HepG2 (cell line): Measurements from ENCODE around the gene PNPLA2.

Source experiments
- EZH2 ChIP-seq: conservative IDR thresholded peaks from 2 replicates; pipeline ENCODE4 v1.6.1; 2012; ENCODE audit warnings: mild to moderate bottlenecking, low read depth, low read length, moderate library complexity
- HOXA9 ChIP-seq: sonication (generic); formaldehyde crosslinking; IDR thresholded peaks from 2 replicates; pipeline ENCODE4 v1.8.1; 2022; ENCODE audit warnings: missing genetic modification reagents, mild to moderate bottlenecking, moderate library complexity, borderline replicate concordance
- KAT7 ChIP-seq: IDR thresholded peaks from 2 replicates; pipeline ENCODE4 v1.6.1; 2018; ENCODE audit warnings: borderline replicate concordance, missing compliant biosample characterization
- POLR2A ChIP-seq, 2 experiments: IDR thresholded peaks; 2 replicates each; pipeline ENCODE4 v1.6.1; 2011; ENCODE audit warnings: low read depth in 2 of 2, low read length in 2 of 2, mild to moderate bottlenecking in 1 of 2, moderate library complexity in 1 of 2; ENCODE audit not compliant: insufficient read depth in 1 of 2
- POLR2AphosphoS5 ChIP-seq: IDR thresholded peaks from 2 replicates; pipeline ENCODE4 v1.6.1; 2012; ENCODE audit warnings: low read depth, low read length
- SP2 ChIP-seq: sonication (generic); formaldehyde crosslinking; IDR thresholded peaks from 2 replicates; pipeline ENCODE4 v1.5.1; 2020; ENCODE audit warnings: mild to moderate bottlenecking, missing genetic modification reagents
- ZNF160 ChIP-seq: sonication (generic); formaldehyde crosslinking; IDR thresholded peaks from 2 replicates; pipeline ENCODE4 v1.8.0; 2022; ENCODE audit warnings: mild to moderate bottlenecking, inconsistent platforms, missing genetic modification reagents
- ZNF713 ChIP-seq: sonication (generic); formaldehyde crosslinking; IDR thresholded peaks from 2 replicates; pipeline ENCODE4 v1.4.0; 2020; ENCODE audit warnings: mild to moderate bottlenecking, missing genetic modification reagents
- TF ChIP-seq, protein P1 (sequence below): sonication (generic); formaldehyde crosslinking; IDR thresholded peaks from 2 replicates; pipeline ENCODE4 v1.5.0; 2020; ENCODE audit warnings: mild to moderate bottlenecking, missing genetic modification reagents, moderate library complexity
- TF ChIP-seq, protein P2 (sequence below): sonication (generic); formaldehyde crosslinking; IDR thresholded peaks from 2 replicates; pipeline ENCODE4 v1.4.0; 2020; ENCODE audit warnings: missing genetic modification reagents

DNA sequence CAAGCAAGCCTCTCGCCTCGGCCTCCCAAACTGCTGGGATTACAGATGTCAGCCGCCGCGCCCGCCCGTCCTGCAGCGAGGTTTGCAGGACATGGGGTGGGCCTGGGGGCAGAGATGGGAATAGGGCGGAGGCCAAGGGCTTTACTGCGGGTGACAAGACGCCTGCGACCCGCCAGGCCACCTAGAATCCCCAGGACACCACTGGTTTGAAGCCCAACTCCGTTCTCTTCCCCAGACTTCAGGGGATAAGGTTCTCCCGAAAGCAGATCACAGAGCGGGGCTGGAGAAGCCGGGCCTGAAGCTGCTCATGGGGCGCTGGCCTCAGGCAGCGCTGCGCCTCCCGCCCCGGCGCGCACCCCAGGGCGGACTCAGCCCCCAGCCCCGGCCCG is 23.3 kb downstream of the PNPLA2 start:
- TF ChIP-seq SP2 (CRISPR knock-in tag) (no peak), ZNF160 (CRISPR knock-in tag) (0 out of 2 replicates have a peak, but pooled peaks have one; percentile 30), HOXA9 (no peak), POLR2A (IDR thresholded peaks at IDR 0.05; ENCODE audit: insufficient read depth in 1 of 2, low read depth in 2 of 2, low read length in 2 of 2) (no peak), POLR2AphosphoS5 (no peak), KAT7 (CRISPR knock-in tag) (no peak), EZH2 (no peak), ZNF713 (no peak)
- TF ChIP-seq, protein P1, sequence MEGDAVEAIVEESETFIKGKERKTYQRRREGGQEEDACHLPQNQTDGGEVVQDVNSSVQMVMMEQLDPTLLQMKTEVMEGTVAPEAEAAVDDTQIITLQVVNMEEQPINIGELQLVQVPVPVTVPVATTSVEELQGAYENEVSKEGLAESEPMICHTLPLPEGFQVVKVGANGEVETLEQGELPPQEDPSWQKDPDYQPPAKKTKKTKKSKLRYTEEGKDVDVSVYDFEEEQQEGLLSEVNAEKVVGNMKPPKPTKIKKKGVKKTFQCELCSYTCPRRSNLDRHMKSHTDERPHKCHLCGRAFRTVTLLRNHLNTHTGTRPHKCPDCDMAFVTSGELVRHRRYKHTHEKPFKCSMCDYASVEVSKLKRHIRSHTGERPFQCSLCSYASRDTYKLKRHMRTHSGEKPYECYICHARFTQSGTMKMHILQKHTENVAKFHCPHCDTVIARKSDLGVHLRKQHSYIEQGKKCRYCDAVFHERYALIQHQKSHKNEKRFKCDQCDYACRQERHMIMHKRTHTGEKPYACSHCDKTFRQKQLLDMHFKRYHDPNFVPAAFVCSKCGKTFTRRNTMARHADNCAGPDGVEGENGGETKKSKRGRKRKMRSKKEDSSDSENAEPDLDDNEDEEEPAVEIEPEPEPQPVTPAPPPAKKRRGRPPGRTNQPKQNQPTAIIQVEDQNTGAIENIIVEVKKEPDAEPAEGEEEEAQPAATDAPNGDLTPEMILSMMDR (CRISPR knock-in tag) = no peak
- TF ChIP-seq, protein P2, sequence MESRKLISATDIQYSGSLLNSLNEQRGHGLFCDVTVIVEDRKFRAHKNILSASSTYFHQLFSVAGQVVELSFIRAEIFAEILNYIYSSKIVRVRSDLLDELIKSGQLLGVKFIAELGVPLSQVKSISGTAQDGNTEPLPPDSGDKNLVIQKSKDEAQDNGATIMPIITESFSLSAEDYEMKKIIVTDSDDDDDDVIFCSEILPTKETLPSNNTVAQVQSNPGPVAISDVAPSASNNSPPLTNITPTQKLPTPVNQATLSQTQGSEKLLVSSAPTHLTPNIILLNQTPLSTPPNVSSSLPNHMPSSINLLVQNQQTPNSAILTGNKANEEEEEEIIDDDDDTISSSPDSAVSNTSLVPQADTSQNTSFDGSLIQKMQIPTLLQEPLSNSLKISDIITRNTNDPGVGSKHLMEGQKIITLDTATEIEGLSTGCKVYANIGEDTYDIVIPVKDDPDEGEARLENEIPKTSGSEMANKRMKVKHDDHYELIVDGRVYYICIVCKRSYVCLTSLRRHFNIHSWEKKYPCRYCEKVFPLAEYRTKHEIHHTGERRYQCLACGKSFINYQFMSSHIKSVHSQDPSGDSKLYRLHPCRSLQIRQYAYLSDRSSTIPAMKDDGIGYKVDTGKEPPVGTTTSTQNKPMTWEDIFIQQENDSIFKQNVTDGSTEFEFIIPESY (CRISPR knock-in tag) = no peak
